ENCODE measurements around the gene RASD2.

The RASD2 gene

GRCh38 chr22:35521358-35522224 lies 19.0 kb upstream of the RASD2 start:
- H3K9me3 ChIP-seq (ENCODE audit: control insufficient read depth, low read depth, low read length): no peaks in the 10 kb centered on the region
- H3K4me3 ChIP-seq (ENCODE audit: low read length): no peak overlapping the region
- no peaks in the 10 kb centered on the region for H3K27me3 ChIP-seq (ENCODE audit: control insufficient read depth, insufficient read depth, low read length)
- H3K27ac ChIP-seq (ENCODE audit: low read length): no peak overlapping the region
- no peaks in the 10 kb centered on the region for H3K4me1 ChIP-seq (ENCODE audit: control insufficient read depth, low read depth, low read length)
- H3K9ac ChIP-seq (ENCODE audit: low read length): no peak overlapping the region
- H3K36me3 ChIP-seq (ENCODE audit: control insufficient read depth, low read depth, low read length): no peaks in the 10 kb centered on the region

- Histone ChIP-seq H3K4me3 (ENCODE audit: low read length) (no peak overlapping the region), H3K9me3 (ENCODE audit: control insufficient read depth, low read depth, low read length) (no peaks in the 10 kb centered on the region), H3K36me3 (ENCODE audit: control insufficient read depth, low read depth, low read length) (no peaks in the 10 kb centered on the region), H3K27me3 (ENCODE audit: control insufficient read depth, insufficient read depth, low read length) (no peaks in the 10 kb centered on the region), H3K9ac (ENCODE audit: low read length) (no peak overlapping the region), H3K27ac (ENCODE audit: low read length) (no peak overlapping the region), H3K4me1 (ENCODE audit: control insufficient read depth, low read depth, low read length) (no peaks in the 10 kb centered on the region)
Observed at GRCh38 chr22:35522225-35523149, 18.1 kb upstream of the RASD2 start.

GRCh38 chr22:35523167-35523947 lies 17.3 kb upstream of the RASD2 start:
- no peak overlapping the region for H3K9ac ChIP-seq (ENCODE audit: low read length)
- no peak overlapping the region for H3K27ac ChIP-seq (ENCODE audit: low read length)
- H3K36me3 ChIP-seq (ENCODE audit: control insufficient read depth, low read depth, low read length): no peaks in the 10 kb centered on the region
- H3K4me3 ChIP-seq (ENCODE audit: low read length): no peak overlapping the region
- no peaks in the 10 kb centered on the region for H3K4me1 ChIP-seq (ENCODE audit: control insufficient read depth, low read depth, low read length)
- no peaks in the 10 kb centered on the region for H3K27me3 ChIP-seq (ENCODE audit: control insufficient read depth, insufficient read depth, low read length)
- no peaks in the 10 kb centered on the region for H3K9me3 ChIP-seq (ENCODE audit: control insufficient read depth, low read depth, low read length)

- no peaks in the 10 kb centered on the region for H3K9me3 ChIP-seq (ENCODE audit: control insufficient read depth, low read depth, low read length)
- H3K4me1 ChIP-seq (ENCODE audit: control insufficient read depth, low read depth, low read length): no peaks in the 10 kb centered on the region
- no peaks in the 10 kb centered on the region for H3K36me3 ChIP-seq (ENCODE audit: control insufficient read depth, low read depth, low read length)
- no peak overlapping the region for H3K4me3 ChIP-seq (ENCODE audit: low read length)
- no peak overlapping the region for H3K9ac ChIP-seq (ENCODE audit: low read length)
- no peak overlapping the region for H3K27ac ChIP-seq (ENCODE audit: low read length)
- H3K27me3 ChIP-seq (ENCODE audit: control insufficient read depth, insufficient read depth, low read length): no peaks in the 10 kb centered on the region
Observed at GRCh38 chr22:35524966-35525686, 15.5 kb upstream of the RASD2 start.

- Histone ChIP-seq H3K36me3 (ENCODE audit: control insufficient read depth, low read depth, low read length) (no peaks in the 10 kb centered on the region), H3K4me3 (ENCODE audit: low read length) (no peak overlapping the region), H3K27me3 (ENCODE audit: control insufficient read depth, insufficient read depth, low read length) (no peaks in the 10 kb centered on the region), H3K27ac (ENCODE audit: low read length) (no peak overlapping the region), H3K9me3 (ENCODE audit: control insufficient read depth, low read depth, low read length) (no peaks in the 10 kb centered on the region), H3K9ac (ENCODE audit: low read length) (no peak overlapping the region), H3K4me1 (ENCODE audit: control insufficient read depth, low read depth, low read length) (no peaks in the 10 kb centered on the region)
Observed at GRCh38 chr22:35525687-35526332, 14.8 kb upstream of the RASD2 start.

GRCh38 chr22:35526333-35526979 lies 14.2 kb upstream of the RASD2 start:
- no peaks in the 10 kb centered on the region for H3K9me3 ChIP-seq (ENCODE audit: control insufficient read depth, low read depth, low read length)
- no peaks in the 10 kb centered on the region for H3K4me1 ChIP-seq (ENCODE audit: control insufficient read depth, low read depth, low read length)
- H3K36me3 ChIP-seq (ENCODE audit: control insufficient read depth, low read depth, low read length): no peaks in the 10 kb centered on the region
- H3K4me3 ChIP-seq (ENCODE audit: low read length): no peak overlapping the region
- no peak overlapping the region for H3K9ac ChIP-seq (ENCODE audit: low read length)
- H3K27ac ChIP-seq (ENCODE audit: low read length): no peak overlapping the region
- no peaks in the 10 kb centered on the region for H3K27me3 ChIP-seq (ENCODE audit: control insufficient read depth, insufficient read depth, low read length)

- Histone ChIP-seq H3K9me3 (ENCODE audit: control insufficient read depth, low read depth, low read length) (no peaks in the 10 kb centered on the region), H3K4me3 (ENCODE audit: low read length) (no peak overlapping the region), H3K9ac (ENCODE audit: low read length) (no peak overlapping the region), H3K36me3 (ENCODE audit: control insufficient read depth, low read depth, low read length) (no peaks in the 10 kb centered on the region), H3K27ac (ENCODE audit: low read length) (no peak overlapping the region), H3K4me1 (ENCODE audit: control insufficient read depth, low read depth, low read length) (no peaks in the 10 kb centered on the region), H3K27me3 (ENCODE audit: control insufficient read depth, insufficient read depth, low read length) (no peaks in the 10 kb centered on the region)
Observed at GRCh38 chr22:35528927-35529326, 11.7 kb upstream of the RASD2 start.

- Histone ChIP-seq H3K4me1 (ENCODE audit: control insufficient read depth, low read depth, low read length) (no peaks in the 10 kb centered on the region), H3K27me3 (ENCODE audit: control insufficient read depth, insufficient read depth, low read length) (no peaks in the 10 kb centered on the region), H3K36me3 (ENCODE audit: control insufficient read depth, low read depth, low read length) (no peaks in the 10 kb centered on the region), H3K4me3 (ENCODE audit: low read length) (no peak overlapping the region), H3K9me3 (ENCODE audit: control insufficient read depth, low read depth, low read length) (no peaks in the 10 kb centered on the region), H3K9ac (ENCODE audit: low read length) (no peak overlapping the region), H3K27ac (ENCODE audit: low read length) (no peak overlapping the region)
Observed at GRCh38 chr22:35530700-35531099, 9.9 kb upstream of the RASD2 start.

GRCh38 chr22:35531202-35531601 lies 9.4 kb upstream of the RASD2 start:
- Histone ChIP-seq H3K4me1 (ENCODE audit: control insufficient read depth, low read depth, low read length) (no peaks in the 10 kb centered on the region), H3K27me3 (ENCODE audit: control insufficient read depth, insufficient read depth, low read length) (no peaks in the 10 kb centered on the region), H3K4me3 (ENCODE audit: low read length) (no peak overlapping the region), H3K27ac (ENCODE audit: low read length) (no peak overlapping the region), H3K36me3 (ENCODE audit: control insufficient read depth, low read depth, low read length) (no peaks in the 10 kb centered on the region), H3K9ac (ENCODE audit: low read length) (no peak overlapping the region), H3K9me3 (ENCODE audit: control insufficient read depth, low read depth, low read length) (no peaks in the 10 kb centered on the region)

GRCh38 chr22:35531676-35532075 lies 9.0 kb upstream of the RASD2 start:
- Histone ChIP-seq H3K9me3 (ENCODE audit: control insufficient read depth, low read depth, low read length) (no peaks in the 10 kb centered on the region), H3K27ac (ENCODE audit: low read length) (no peak overlapping the region), H3K27me3 (ENCODE audit: control insufficient read depth, insufficient read depth, low read length) (no peaks in the 10 kb centered on the region), H3K4me1 (ENCODE audit: control insufficient read depth, low read depth, low read length) (no peaks in the 10 kb centered on the region), H3K4me3 (ENCODE audit: low read length) (no peak overlapping the region), H3K36me3 (ENCODE audit: control insufficient read depth, low read depth, low read length) (no peaks in the 10 kb centered on the region), H3K9ac (ENCODE audit: low read length) (no peak overlapping the region)

Measured in iPS-18a (cell line).